Measurements from ENCODE around the gene SORCS1.

SORCS1 gene

GRCh38 chr10:106637873-106638272 is 526.6 kb downstream of the SORCS1 start:
- DNase-seq: no peak

GRCh38 chr10:106636766-106637491 is 527.6 kb downstream of the SORCS1 start:
- DNase-seq: no peak

GRCh38 chr10:106635947-106636346 is 528.6 kb downstream of the SORCS1 start:
- DNase-seq: no peak

- DNase-seq: no peak
These were observed 533.3 kb downstream of the SORCS1 start for GRCh38 chr10:106631016-106631702.

GRCh38 chr10:106626371-106626770 is 538.1 kb downstream of the SORCS1 start:
- DNase-seq: no peak

GRCh38 chr10:106625751-106626150 is 538.8 kb downstream of the SORCS1 start:
- no peak for DNase-seq

GRCh38 chr10:106619346-106619745 is 545.2 kb downstream of the SORCS1 start:
- no peak for DNase-seq

GRCh38 chr10:106618646-106619045 is 545.9 kb downstream of the SORCS1 start:
- DNase-seq: no peak

- no peak for DNase-seq
These were observed 549.4 kb downstream of the SORCS1 start for GRCh38 chr10:106615081-106615480.

- no peak for DNase-seq
These were observed 550.2 kb downstream of the SORCS1 start for GRCh38 chr10:106614293-106614692.

GRCh38 chr10:106612381-106612780 is 552.1 kb downstream of the SORCS1 start:
- no peak for DNase-seq

- DNase-seq: no peak
These were observed 554.8 kb downstream of the SORCS1 start for GRCh38 chr10:106609470-106610266.

- DNase-seq: no peak
These were observed 556.4 kb downstream of the SORCS1 start for GRCh38 chr10:106608066-106608465.

GRCh38 chr10:106595281-106595680 is 569.2 kb downstream of the SORCS1 start:
- DNase-seq: no peak

- DNase-seq: no peak
These were observed 570.6 kb downstream of the SORCS1 start for GRCh38 chr10:106593876-106594275.

GRCh38 chr10:106592396-106592795 is 572.1 kb downstream of the SORCS1 start:
- no peak for DNase-seq

- no peak for DNase-seq
These were observed 582.2 kb downstream of the SORCS1 start for GRCh38 chr10:106582291-106582690.

GRCh38 chr10:106577756-106578155 is 586.8 kb downstream of the SORCS1 start:
- no peak for DNase-seq

GRCh38 chr10:106577266-106577665 is 587.2 kb downstream of the SORCS1 start:
- DNase-seq: no peak

- DNase-seq: no peak
These were observed 588.0 kb downstream of the SORCS1 start for GRCh38 chr10:106576534-106576933.

- DNase-seq: no peak
These were observed 591.4 kb downstream of the SORCS1 start for GRCh38 chr10:106573106-106573505.

GRCh38 chr10:106571192-106571946 is 593.1 kb downstream of the SORCS1 start:
- DNase-seq: no peak

GRCh38 chr10:106570268-106570667 is 594.2 kb downstream of the SORCS1 start:
- no peak for DNase-seq

Data from activated CD4-positive, CD25-positive, alpha-beta regulatory T cell treated with anti-CD3 and anti-CD28 coated beads, Interleukin-2, amount 50 U/mL, for 72 hours (primary cell).